Amniotic stem cell (primary cell): ENCODE data around the gene SLFN12L.
"Not testable (repeated sequence)": the region's sequence is repeated elsewhere in the genome, so short reads cannot be mapped to it uniquely, and the experiment has no call there.

ENCODE experiments used
- DNase-seq: peaks from one replicate; lab custom pipeline; 2025; lab: John Stamatoyannopoulos, UW

The SLFN12L gene

GRCh38 chr17:35496451-35497290 lies 40.8 kb downstream of the SLFN12L start:
- no peak for DNase-seq

GRCh38 chr17:35493040-35493439 lies 44.4 kb downstream of the SLFN12L start:
- DNase-seq, result no peak

GRCh38 chr17:35491417-35491816 lies 46.1 kb downstream of the SLFN12L start:
- DNase-seq, result no peak

DNA sequence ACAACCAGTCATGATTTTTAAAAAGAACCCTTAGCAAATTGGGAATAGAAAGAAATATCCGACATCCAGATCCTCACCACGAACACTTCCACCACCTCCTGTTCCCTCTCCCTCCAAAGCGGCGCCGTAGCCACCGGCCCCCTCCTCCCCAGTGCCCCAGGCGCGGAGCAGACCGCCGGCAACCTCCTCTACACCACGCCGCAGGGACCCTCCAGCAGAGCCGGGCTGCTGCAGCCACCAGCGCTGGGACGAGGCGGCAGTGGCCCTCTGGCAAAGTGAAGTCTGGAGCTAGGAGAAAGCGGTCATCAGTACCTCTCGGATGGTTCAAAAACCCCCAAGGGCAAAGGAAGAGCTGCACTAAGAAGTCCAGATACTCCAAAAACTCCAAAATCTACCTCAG lies 47.5 kb downstream of the SLFN12L start:
- no peak for DNase-seq

GRCh38 chr17:35488991-35489390 lies 48.5 kb downstream of the SLFN12L start:
- DNase-seq, result no peak

GRCh38 chr17:35486920-35487732 lies 50.4 kb downstream of the SLFN12L start:
- no peak for DNase-seq

DNA sequence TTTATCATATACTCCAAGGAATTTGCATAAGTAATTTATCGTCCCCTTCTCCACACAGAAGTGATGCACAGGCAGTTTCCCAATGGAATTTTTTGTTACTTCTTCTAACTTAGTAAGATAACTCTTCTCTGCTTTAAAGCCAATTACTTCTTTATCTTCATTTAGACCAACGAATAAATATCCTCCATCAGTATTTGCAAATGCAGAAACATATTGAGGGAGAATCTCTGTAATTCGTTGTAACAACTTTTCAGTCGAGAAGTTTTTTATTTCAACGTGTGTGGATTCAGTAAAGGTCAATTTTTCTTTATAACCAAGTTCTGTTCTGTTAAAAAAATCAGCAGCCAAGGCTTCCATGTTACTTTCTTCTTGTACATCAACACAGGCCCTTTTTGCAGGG lies 58.2 kb downstream of the SLFN12L start:
- DNase-seq, result no peak

DNA sequence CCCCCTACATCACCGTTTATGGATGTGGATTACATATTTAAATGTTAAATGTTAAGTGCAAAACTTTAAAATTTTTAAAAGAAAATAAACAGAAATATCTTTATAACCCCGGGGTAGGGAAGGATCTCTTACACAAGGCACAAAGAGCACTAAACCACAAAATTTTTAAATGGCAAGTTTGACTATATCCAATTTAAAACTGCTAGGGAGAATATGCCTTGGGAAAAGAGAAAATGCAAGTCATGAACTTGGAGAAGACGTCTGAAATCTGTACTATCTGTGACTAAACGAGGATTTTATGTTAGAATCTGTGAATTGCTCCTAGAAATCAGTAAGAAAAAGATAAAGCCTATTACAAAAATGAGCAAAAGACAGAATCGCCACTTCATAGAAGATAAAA lies 60.2 kb downstream of the SLFN12L start:
- no peak for DNase-seq

- DNase-seq, result no peak
Observed at GRCh38 chr17:35476283-35476820, 61.1 kb downstream of the SLFN12L start.

DNA sequence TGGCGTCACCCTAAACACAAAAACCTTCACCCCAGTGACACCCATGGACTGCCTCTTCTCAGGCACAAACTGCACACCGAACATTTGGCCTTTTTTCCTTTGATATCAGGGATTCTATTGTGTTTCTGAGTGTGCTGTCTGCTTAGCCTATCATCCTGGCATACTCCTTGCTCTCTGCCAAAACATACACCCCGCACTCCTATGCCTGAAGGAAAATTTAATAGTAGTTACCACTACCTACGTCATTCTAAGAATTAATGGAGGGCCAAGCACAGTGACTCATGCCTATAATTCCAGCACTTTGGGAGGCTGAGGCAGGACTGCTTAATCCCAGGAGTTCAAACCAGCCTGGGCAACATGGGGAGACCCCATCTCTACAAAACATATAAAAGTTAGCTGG lies 69.0 kb downstream of the SLFN12L start:
- no peak for DNase-seq

DNA sequence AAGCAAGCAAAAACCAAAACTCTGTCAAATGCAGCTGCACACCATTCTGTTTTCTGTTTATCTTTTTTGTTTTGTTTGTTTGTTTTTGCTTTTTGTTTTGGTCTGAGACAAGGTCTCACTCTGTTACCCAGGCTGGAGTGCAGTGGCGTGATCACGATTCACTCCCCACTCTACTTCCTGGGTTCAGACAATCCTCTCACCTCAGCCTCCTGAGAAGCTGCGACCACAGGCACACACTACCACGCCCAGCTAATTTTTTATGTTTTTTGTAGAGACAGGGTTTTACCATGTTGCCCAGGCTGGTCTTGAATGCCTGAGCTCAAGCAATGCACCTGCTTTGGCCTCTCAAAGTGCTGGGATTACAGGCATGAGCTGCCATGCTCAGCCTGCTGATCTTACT lies 69.7 kb downstream of the SLFN12L start:
- DNase-seq, result no peak

- no peak for DNase-seq
Observed at GRCh38 chr17:35460354-35460851, 77.1 kb downstream of the SLFN12L start.

GRCh38 chr17:35454035-35454434 lies 83.4 kb downstream of the SLFN12L start:
- not testable (repeated sequence) for DNase-seq

- DNase-seq, result no peak
Observed at GRCh38 chr17:35453171-35453570, 84.3 kb downstream of the SLFN12L start.

GRCh38 chr17:35449371-35449931 lies 88.0 kb downstream of the SLFN12L start:
- DNase-seq, result no peak

DNA sequence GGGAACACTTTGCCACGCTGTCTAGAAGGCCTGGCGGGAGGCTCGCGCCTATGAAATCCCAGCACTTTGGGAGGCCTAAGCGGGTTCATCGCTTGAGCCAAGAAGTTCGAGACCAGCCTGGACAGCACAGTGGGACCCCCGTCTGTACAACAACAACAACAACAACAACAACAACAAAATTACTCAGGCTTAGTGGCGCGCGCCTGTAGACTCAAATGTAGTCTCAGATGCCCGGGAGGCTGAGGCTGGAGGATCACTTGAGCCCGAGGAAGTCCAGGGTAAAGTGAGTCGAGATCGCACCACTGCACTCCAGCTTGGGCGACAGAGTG lies 88.6 kb downstream of the SLFN12L start:
- DNase-seq, result no peak

DNA sequence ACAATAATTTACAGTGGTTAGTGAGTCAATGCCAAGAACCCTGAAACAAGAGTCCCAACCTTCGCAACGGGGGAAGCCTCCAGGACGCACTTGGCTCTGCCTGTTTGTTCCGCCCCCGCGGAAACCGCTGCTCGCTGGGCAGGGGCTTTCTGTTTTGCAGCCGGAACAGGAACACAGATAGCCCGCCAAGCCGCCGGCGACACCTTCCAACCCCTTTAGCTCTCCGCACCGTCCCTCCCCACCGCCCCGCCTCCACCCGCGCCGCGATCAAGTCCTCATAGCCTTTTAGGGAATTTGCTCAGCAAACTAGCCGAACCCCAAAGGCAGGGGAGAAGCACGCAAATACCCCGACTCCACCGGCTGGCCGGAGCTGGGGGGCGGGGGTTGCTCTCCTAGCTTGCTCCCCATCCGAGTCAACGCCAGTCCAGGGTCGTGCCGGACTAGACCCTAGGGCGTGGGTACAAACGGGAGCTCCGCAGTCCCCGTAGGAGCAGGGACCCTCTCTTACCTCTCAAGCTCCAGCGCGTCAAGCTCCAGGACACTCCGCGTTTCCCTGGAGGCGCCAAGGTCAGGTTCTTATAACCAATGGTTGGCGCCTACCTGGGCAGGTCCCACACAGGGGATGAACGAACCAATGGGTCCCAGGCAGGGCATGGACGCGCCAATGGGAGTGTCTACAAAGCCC lies 89.1 kb downstream of the SLFN12L start, which contains the start of gene SLFN13:
SLFN13 (minus strand) TSS at position 553 of the 685 bp plus-strand sequence. CDS start 3,086 bp downstream, outside the sequence.
- no peak for DNase-seq

DNA sequence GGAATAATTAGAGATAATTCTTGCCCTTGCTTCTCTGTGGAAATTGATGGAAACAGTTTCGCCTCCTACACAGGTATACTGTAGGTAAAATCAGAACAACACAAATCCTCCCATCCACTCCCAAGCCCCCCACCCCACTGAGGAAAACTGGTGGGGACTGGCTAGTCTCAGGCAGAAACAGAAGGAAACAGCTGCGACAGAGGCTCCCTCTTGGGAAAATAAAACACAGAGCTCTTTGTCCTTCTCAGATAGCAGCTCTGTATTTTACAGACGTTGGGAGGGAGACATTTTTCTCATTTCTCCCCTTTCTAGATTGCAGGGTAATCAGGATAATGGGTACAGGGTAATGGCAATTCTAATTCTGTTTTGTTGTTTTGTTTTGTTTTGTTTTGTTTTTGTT lies 90.0 kb downstream of the SLFN12L start:
- no peak for DNase-seq

- no peak for DNase-seq
Observed at GRCh38 chr17:35438433-35438832, 99.0 kb downstream of the SLFN12L start.

GRCh38 chr17:35433075-35433894 lies 104.2 kb downstream of the SLFN12L start:
- peak; percentile 88 for DNase-seq
